ENCODE measurements around the gene LAIR1. TPM values are rescaled to one million over a fixed set of nuclear protein-coding genes. Genes with fewer than 3 reads are reported as not detected.
"Not testable (repeated sequence)": the region's sequence is repeated elsewhere in the genome, so short reads cannot be mapped to it uniquely, and the experiment has no call there.

LAIR1 gene
- total and polyA plus RNA-seq, 12 donors: 2.1 to 36.3 (median 5.1) TPM

DNA sequence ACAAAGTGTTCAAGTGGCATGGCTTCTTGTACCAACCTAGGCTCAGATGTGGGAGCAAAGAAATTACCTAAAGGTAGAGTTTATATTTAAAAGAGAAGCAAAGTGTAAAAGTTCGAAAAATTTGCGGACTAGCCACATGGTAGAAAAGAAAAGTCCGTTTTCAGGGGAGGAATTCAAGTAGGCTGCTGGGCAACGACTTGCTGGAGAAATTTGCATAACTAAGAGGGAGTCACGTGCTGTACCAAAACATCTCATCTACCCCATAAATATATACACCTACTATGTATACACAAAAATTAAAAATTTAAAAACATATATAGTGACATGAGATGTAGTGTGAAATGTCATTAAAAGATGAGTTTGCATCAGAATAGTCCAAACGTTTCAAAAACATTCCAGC, 2.1 kb upstream of the LAIR1 start:
- Histone ChIP-seq H3K4me1 (peaks cover 0 to 46% (median 0%) of the 10 kb centered on the region in 9 donors), H3K4me3 (no peak overlapping the region), H3K36me3 (no peaks in the 10 kb centered on the region), H3K27me3 (peaks cover 0 to 4% (median 0%) of the 10 kb centered on the region in 7 donors), H3K27ac (no peak overlapping the region), H3K9me3 (no peaks in the 10 kb centered on the region)
- intact Hi-C loops (cut with DNase I): no loop called here
- ATAC-seq: no peak
- TF ChIP-seq, protein P1, sequence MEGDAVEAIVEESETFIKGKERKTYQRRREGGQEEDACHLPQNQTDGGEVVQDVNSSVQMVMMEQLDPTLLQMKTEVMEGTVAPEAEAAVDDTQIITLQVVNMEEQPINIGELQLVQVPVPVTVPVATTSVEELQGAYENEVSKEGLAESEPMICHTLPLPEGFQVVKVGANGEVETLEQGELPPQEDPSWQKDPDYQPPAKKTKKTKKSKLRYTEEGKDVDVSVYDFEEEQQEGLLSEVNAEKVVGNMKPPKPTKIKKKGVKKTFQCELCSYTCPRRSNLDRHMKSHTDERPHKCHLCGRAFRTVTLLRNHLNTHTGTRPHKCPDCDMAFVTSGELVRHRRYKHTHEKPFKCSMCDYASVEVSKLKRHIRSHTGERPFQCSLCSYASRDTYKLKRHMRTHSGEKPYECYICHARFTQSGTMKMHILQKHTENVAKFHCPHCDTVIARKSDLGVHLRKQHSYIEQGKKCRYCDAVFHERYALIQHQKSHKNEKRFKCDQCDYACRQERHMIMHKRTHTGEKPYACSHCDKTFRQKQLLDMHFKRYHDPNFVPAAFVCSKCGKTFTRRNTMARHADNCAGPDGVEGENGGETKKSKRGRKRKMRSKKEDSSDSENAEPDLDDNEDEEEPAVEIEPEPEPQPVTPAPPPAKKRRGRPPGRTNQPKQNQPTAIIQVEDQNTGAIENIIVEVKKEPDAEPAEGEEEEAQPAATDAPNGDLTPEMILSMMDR (IDR thresholded peaks at IDR 0.05): no peak
- 53 to 61% methylated on average over 6 of the region's 6 CpGs for WGBS, 2 donors
- DNase-seq: no peak

DNA sequence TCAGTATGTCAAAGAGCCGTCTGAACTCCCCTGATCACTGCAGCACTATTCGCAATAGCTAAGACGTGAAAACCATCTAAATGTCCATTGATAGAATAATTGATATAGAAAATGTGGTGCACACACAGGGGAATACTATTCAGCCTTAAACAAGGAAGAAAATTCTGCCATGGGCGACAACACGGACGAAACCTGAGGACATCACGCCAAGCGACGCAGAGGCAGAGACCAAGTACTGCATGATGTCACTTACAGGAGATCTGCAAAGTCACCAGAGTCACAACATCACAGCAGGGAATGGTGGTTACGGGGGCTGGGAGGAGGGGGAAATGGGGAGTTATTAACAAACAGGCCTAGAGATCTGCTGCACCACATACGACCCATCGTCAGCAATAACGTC, 1.1 kb upstream of the LAIR1 start:
- H3K27me3 ChIP-seq; DNase-seq; H3K9me3 ChIP-seq; ATAC-seq; H3K36me3 ChIP-seq; intact Hi-C loops (cut with DNase I): not testable (repeated sequence)
- H3K27ac ChIP-seq: peak overlapping the region in 1 of 10 donors; percentile 94
- 85 to 93% methylated on average over 12 to 13 of the region's 13 CpGs for WGBS, 2 donors
- peaks cover 0 to 39% (median 0%) of the 10 kb centered on the region in 9 donors for H3K4me1 ChIP-seq
- peak overlapping the region in 1 of 10 donors; percentile 53 for H3K4me3 ChIP-seq

DNA sequence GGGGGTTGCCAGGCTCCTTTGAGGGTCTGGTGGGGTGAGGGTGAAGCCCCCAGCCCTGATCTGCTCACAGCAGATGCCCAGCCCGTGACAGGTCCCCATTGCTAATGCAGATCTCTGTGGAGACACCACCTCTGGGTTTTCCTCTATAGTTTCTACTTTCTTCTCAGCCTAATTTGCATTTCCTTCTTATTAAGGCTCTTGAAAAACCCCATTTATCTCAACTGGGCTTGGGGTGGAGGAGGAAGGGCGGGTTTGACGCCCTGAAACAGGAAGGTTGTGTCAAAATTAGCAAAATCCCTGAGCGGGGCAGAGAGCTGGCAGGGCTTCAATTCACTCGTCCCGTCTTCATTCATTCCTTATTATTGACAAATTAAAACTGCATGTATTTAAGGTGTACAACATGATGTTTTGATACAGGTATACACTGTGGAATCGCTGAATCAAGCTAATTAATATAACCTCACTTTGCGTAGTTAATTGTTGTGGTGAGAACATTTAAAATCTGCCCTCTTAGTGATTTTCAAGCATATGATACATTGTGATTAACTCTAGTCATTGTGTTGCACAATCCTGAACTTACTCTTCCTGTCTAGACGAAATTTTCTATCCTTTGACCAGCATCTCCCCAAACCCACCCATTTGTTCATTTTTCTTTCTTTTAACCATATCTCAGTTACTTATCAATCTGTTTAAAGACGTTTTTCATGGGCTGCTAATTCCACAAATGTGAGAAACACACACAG, 2.9 kb downstream of the LAIR1 start:
- intact Hi-C loops (cut with DNase I); DNase-seq; H3K36me3 ChIP-seq; ATAC-seq; H3K9me3 ChIP-seq: not testable (repeated sequence)
- Histone ChIP-seq H3K27ac (peak overlapping the region in 1 of 10 donors; percentile 94), H3K4me1 (peaks cover 0 to 23% (median 0%) of the 10 kb centered on the region in 9 donors), H3K27me3 (peaks cover 0 to 11% (median 4%) of the 10 kb centered on the region in 7 donors), H3K4me3 (peak overlapping the region in 1 of 10 donors; percentile 53)
- WGBS, 2 donors: 49 to 53% methylated on average over 5 to 6 of the region's 10 CpGs

DNA sequence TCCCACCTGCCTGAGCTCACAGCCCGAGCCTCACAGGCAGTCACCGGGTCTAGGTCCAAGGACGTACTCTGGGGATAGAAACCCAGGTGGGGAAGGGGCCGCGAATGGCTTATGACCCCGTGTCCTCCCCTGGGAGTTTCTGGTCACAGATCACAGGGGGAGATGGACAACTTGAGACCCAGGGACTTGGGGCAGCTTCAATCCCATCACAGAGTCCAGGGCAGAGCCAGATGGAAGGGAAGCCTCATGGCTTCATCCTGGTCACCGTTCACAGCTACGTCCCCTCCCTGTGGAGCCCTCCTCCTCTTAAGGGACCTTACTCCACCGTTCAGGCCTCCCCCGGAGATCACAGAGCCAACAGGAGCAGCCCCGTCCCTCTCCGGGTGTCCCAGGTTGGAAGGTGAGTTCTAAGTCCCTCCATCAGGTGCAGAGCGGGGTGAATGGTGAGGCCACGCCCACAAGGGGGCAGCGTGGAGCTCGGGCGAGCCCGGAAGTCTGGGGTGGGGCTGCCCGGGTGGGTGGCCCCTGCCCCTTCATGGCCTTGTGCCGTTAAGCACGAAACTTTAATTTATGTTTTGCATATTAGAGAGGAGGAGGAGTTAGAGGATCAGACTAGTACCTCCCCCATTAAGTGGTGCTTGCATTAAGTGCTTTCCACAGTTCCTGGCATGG, 5.4 kb downstream of the LAIR1 start:
- peaks cover 0 to 33% (median 0%) of the 10 kb centered on the region in 9 donors for H3K36me3 ChIP-seq
- H3K4me3 ChIP-seq; H3K27ac ChIP-seq; H3K9me3 ChIP-seq; DNase-seq; intact Hi-C loops (cut with DNase I); H3K4me1 ChIP-seq: not testable (repeated sequence)
- H3K27me3 ChIP-seq: peaks cover 0 to 11% (median 7%) of the 10 kb centered on the region in 7 donors
- peak; percentile 54 to 69 (median 60) for ATAC-seq
- 21 to 26% methylated on average over 13 to 15 of the region's 21 CpGs for WGBS, 2 donors
- TF ChIP-seq, protein P1 (IDR thresholded peaks at IDR 0.05): peak in 5 of 9 donors; percentile 5 to 36 (median 30)

DNA sequence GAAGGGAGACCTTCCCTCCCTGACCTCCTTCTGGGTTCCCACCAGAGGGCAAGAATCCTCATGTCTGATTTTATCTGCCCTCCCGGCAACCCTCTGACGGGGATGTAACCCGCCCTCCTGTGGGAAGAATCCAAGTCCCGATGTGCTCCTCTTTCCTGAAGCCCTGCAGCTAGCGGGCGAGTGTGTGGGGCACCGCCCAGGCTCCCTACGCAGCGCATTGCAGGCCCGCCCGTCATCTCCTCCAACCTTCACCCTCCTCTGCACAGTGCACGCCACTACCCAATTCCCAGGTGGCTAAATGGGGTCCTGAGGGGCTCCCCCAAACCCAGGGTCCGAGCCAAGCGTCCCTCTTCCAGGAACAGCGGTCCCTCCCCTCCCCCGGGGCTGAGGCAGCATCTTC, 7.3 kb downstream of the LAIR1 start:
- TF ChIP-seq, protein P1 (IDR thresholded peaks at IDR 0.05): no peak
- H3K9me3 ChIP-seq: no peaks in the 10 kb centered on the region
- DNase-seq: no peak
- no peak overlapping the region for H3K27ac ChIP-seq
- WGBS, 2 donors: 75 to 80% methylated on average over 16 of the region's 16 CpGs
- H3K4me1 ChIP-seq: peaks cover 0 to 12% (median 0%) of the 10 kb centered on the region in 9 donors
- peaks cover 0 to 16% (median 4%) of the 10 kb centered on the region in 7 donors for H3K27me3 ChIP-seq
- no peak overlapping the region for H3K4me3 ChIP-seq
- peaks cover 0 to 37% (median 0%) of the 10 kb centered on the region in 9 donors for H3K36me3 ChIP-seq
- intact Hi-C loops (cut with DNase I): no loop called here
- ATAC-seq: no peak

All from heart right ventricle (tissue), 16 donors.